MCF 10A (cell line): ENCODE measurements around the gene CARD9. TPM values are rescaled to one million over a fixed set of nuclear protein-coding genes. Genes with fewer than 3 reads are reported as not detected.
A peak's percentile ranks its signal among the peaks of the same experiment; 100 is the strongest.

Source experiments
- BruUV-seq: library from RNA; stranded (reverse); fragments of 400-500 nt; replicated peaks from 2 replicates; lab custom pipeline; 2021; lab: Mats Ljungman, UMichigan
- CTCF ChIA-PET: fragments of 300-600 bp; sonication (Branson Sonifier 250); formaldehyde crosslinking; extraction: SDS; loops from one replicate; lab custom pipeline; 2021; ENCODE audit warnings: antibody characterized with exemption, inconsistent platforms; lab: Yijun Ruan, JAX
- POLR2A ChIA-PET: fragments of 300-600, 350-650 bp; sonication (Branson Sonifier 250); formaldehyde crosslinking; extraction: SDS; loops from one replicate; lab custom pipeline; 2020; ENCODE audit warnings: antibody characterized with exemption, inconsistent platforms; lab: Yijun Ruan, JAX
- DNase-seq: peaks from one replicate; pipeline ENCODE4 v3.0.0-alpha.2; 2018; ENCODE audit not compliant: unreplicated experiment
- H3K27ac Mint-ChIP-seq: one replicate; pipeline ENCODE4 v1.8.0; 2022; ENCODE audit warnings: mild to moderate bottlenecking, low read depth, mixed read lengths; ENCODE audit not compliant: unreplicated experiment
- H3K27me3 Mint-ChIP-seq: one replicate; pipeline ENCODE4 v1.8.0; 2022; ENCODE audit warnings: mixed read lengths; ENCODE audit not compliant: insufficient read depth, unreplicated experiment
- H3K36me3 Mint-ChIP-seq: one replicate; pipeline ENCODE4 v1.8.0; 2022; ENCODE audit warnings: mild to moderate bottlenecking, moderate library complexity, mixed read lengths; ENCODE audit not compliant: insufficient read depth, unreplicated experiment
- H3K4me1 Mint-ChIP-seq: one replicate; pipeline ENCODE4 v1.8.0; 2022; ENCODE audit warnings: mixed read lengths; ENCODE audit not compliant: insufficient read depth, unreplicated experiment
- H3K4me3 Mint-ChIP-seq: one replicate; pipeline ENCODE4 v1.8.0; 2022; ENCODE audit warnings: mild to moderate bottlenecking, moderate library complexity, mixed read lengths; ENCODE audit not compliant: unreplicated experiment
- H3K9me3 Mint-ChIP-seq: one replicate; pipeline ENCODE4 v1.8.0; 2022; ENCODE audit warnings: mixed read lengths; ENCODE audit not compliant: unreplicated experiment
- intact Hi-C: fragments of 100-400 bp; cut with micrococcal nuclease; formaldehyde crosslinking; loops from 2 replicates; pipeline ENCODE4 v1.14.1; 2022
- total RNA-seq: library from RNA; stranded (reverse); gene quantifications from 2 replicates; pipeline ENCODE4 v1.2.3, GENCODE V29; 2022
- TF ChIP-seq, protein P1 (sequence below): fragments of 200-600 bp; IDR thresholded peaks from one replicate; pipeline ENCODE4 v1.8.0; 2022; ENCODE audit warnings: antibody characterized with exemption, mild to moderate bottlenecking; ENCODE audit not compliant: unreplicated experiment

CARD9 gene
- total RNA-seq, 1 experiment from 2014 or later = 0.33 TPM

DNA sequence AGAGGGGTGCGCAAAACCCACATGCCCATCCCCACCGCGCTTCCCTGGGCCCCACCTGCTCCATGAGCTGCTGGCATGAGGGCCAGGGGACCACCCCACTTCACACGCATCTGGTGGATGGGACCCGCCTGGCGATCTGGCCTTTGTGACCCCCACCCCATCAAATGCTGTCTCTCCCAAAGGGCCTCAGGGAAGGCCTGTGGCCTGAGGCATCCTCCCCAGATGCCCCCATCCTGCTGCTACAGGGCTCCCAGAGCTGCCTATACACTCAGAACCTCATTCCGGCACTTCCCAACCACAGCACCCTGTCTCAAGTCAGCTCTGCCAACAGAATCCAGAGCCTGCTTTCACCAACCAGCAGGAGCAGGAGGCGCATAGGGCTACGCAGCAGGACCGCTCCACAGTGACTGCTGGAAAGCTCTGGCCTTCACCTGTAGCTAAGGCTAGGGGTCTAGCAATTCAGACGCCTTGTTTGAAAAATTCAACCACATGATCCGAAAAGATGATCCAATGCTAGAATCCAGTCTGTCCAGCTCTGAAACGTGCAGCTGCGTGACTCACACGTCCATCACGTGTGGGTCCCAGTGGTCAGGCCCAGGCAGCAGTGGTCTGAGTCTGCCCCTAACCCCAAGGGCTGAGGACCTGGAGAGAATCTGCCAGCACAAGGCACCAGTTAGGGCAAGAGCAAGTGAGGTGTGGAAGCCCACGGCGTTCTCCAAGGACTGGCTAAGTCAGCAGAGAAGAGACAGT is 27.9 kb upstream of the CARD9 start:
- H3K27me3 Mint-ChIP-seq = no peaks in the 10 kb centered on the region
- no peaks in the 10 kb centered on the region for H3K4me1 Mint-ChIP-seq
- POLR2A ChIA-PET = interaction anchor here (0.6 to 5.5 kb wide), 5 partner anchors 8 to 340 kb away, joined by 3 to 37 read pairs (median 3); partner anchors contain the start of genes DNLZ, ENTR1 and PMPCA
- TF ChIP-seq, protein P1, sequence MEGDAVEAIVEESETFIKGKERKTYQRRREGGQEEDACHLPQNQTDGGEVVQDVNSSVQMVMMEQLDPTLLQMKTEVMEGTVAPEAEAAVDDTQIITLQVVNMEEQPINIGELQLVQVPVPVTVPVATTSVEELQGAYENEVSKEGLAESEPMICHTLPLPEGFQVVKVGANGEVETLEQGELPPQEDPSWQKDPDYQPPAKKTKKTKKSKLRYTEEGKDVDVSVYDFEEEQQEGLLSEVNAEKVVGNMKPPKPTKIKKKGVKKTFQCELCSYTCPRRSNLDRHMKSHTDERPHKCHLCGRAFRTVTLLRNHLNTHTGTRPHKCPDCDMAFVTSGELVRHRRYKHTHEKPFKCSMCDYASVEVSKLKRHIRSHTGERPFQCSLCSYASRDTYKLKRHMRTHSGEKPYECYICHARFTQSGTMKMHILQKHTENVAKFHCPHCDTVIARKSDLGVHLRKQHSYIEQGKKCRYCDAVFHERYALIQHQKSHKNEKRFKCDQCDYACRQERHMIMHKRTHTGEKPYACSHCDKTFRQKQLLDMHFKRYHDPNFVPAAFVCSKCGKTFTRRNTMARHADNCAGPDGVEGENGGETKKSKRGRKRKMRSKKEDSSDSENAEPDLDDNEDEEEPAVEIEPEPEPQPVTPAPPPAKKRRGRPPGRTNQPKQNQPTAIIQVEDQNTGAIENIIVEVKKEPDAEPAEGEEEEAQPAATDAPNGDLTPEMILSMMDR = no peak
- H3K9me3 Mint-ChIP-seq = no peaks in the 10 kb centered on the region
- peaks cover 50% of the 10 kb centered on the region for H3K36me3 Mint-ChIP-seq
- CTCF ChIA-PET = interaction anchor here (0.6 to 1.6 kb wide), 17 partner anchors 8 to 663 kb away, joined by 3 to 14 read pairs (median 4); partner anchors contain the start of genes DNLZ and GPSM1
- H3K4me3 Mint-ChIP-seq = no peak overlapping the region
- no TSS peak for BruUV-seq
- peak overlapping the region; percentile 39 for H3K27ac Mint-ChIP-seq
- intact Hi-C loops = no loop called here
- no peak for DNase-seq

DNA sequence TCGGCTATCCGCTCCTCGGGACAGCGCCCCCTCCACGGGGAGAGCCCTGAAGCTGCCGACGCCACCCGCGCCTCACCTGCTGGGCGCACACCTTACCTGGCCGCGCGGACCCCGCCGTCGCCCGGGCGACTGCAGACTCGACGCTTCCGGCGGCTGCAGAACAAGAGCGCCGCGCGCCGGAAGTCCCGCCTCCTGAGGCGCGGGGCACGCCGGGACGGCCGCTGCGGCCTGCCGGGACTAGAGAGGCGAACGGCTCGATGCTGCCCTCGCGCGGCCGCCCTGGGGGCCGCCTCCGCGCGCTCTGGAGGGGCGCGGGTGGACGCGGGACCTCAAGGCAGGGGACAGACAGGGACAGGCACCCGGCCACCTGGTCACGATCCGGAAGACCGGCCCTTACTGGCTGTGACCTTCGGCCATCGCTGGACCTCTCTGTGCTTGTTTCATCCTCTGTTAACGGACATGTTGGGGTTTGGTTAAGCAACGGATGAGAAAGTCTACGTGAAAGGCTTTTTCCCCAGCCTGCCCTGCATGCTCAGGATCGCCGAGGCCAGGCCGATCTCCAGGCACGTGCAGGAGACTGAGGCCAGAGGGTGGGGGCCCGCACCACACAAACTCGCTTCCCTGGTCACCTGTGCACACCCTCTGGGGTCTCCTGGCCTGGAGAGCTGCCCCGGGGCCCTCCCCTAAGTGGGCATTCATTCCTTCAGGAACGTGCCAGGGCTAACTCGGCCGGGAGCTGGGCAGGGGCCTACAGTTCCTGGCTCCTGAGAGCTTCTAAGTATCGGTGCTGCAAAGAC is 26.8 kb upstream of the CARD9 start, which contains the start of gene SNAPC4:
Gene SNAPC4, minus strand, starts transcription at position 133 of the 797 bp plus-strand sequence. CDS start 1,742 bp downstream, outside the sequence.
- Mint-ChIP-seq H3K9me3 (no peaks in the 10 kb centered on the region), H3K4me3 (peak within 1 kb of the TSS; percentile 81), H3K27ac (peak within 1 kb of the TSS; percentile 69), H3K4me1 (no peaks in the 10 kb centered on the region), H3K27me3 (no peaks in the 10 kb centered on the region), H3K36me3 (peaks cover 50% of the 10 kb centered on the region)
- no TSS peak for BruUV-seq
- TF ChIP-seq, protein P1 = peak; percentile 94
- ChIA-PET CTCF (interaction anchor here (0.6 to 1.6 kb wide), 18 partner anchors 8 to 664 kb away, joined by 3 to 14 read pairs (median 3); partner anchors contain the start of genes DNLZ and GPSM1), POLR2A (interaction anchor here (0.5 to 5.5 kb wide), 6 partner anchors 9 to 574 kb away, joined by 3 to 37 read pairs (median 4); partner anchors contain the start of genes DNLZ, ENTR1 and PMPCA)
- DNase-seq = peak; percentile 84
- intact Hi-C loops = loop anchor here (1.0 kb wide), 1 partner anchor 61 kb away; no protein-coding TSS in a partner anchor

DNA sequence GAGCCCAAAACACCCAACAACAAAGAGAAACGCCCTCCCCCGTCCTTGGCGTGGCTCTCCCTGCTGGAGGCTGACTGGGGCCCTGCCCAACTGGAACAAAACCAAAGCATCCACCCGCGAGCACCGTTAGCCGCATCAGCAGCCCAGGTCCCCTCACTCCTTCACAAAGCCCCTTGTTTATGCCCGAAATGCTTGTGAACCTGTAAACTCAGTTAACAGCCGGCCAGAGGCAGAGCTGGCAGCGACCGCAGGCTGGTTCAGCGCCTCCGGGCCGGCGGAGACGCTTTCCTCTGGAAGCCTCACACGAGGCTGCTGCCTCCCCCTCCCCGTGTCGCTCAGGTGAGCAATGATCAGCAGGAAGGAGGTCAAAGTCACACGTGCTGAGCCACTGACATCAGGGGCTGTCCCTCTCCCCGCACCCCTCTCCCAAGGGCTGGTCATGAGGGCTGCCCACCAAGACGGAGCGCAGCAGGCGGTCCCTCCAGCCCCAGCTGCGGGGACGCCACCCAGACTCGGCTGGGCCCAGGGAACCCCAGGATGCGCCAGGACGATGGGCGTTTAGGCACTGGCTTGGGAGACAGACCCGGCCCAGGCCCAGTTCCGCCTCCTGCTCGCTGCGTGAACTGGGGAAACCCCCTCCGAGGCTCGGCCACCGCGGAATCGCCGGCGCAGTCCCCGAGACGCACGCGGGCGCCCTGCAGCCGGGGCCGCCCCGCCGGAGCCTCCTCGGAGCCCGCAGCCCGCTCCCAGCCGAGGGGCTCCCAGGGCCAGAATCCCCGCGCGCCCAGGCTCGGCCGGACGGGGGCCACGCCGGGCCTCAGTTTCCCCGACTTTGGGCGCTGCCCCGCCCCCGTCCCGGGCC is 25.9 kb upstream of the CARD9 start:
- POLR2A ChIA-PET = interaction anchor here (0.7 to 5.5 kb wide), 7 partner anchors 8 to 549 kb away, joined by 3 to 37 read pairs (median 3); partner anchors contain the start of genes DNLZ, ENTR1 and PMPCA
- peak; percentile 16 for DNase-seq
- CTCF ChIA-PET = interaction anchor here (0.6 to 1.2 kb wide), 4 partner anchors 15 to 347 kb away, joined by 3 to 6 read pairs (median 3); partner anchors contain the start of gene DNLZ
- no peaks in the 10 kb centered on the region for H3K9me3 Mint-ChIP-seq
- peak overlapping the region; percentile 69 for H3K27ac Mint-ChIP-seq
- H3K4me1 Mint-ChIP-seq = no peaks in the 10 kb centered on the region
- TF ChIP-seq, protein P1 = no peak
- H3K4me3 Mint-ChIP-seq = peak overlapping the region; percentile 81
- peaks cover 47% of the 10 kb centered on the region for H3K36me3 Mint-ChIP-seq
- intact Hi-C loops = loop anchor here (1.0 kb wide), 1 partner anchor 60 kb away; no protein-coding TSS in a partner anchor
- no TSS peak for BruUV-seq
- no peaks in the 10 kb centered on the region for H3K27me3 Mint-ChIP-seq
